Endodermal cell (in vitro differentiated cells): Measurements from ENCODE around the gene ENG. TPM values are rescaled to one million over a fixed set of nuclear protein-coding genes. Genes with fewer than 3 reads are reported as not detected.

Source experiments
- DNase-seq: peaks from one replicate; pipeline ENCODE4 v3.0.0-alpha.2; 2017
- H3K27ac ChIP-seq: 2 replicates; pipeline ENCODE4 v1.5.1; 2013; ENCODE audit warnings: mild to moderate bottlenecking, low read depth, low read length, moderate library complexity
- H3K27me3 ChIP-seq: 2 replicates; pipeline ENCODE4 v1.6.1; 2013; ENCODE audit warnings: mild to moderate bottlenecking, low read length, moderate library complexity; ENCODE audit not compliant: insufficient read depth, control insufficient read depth, poor library complexity, severe bottlenecking
- H3K36me3 ChIP-seq: 2 replicates; pipeline ENCODE4 v1.7.0; 2013; ENCODE audit warnings: mild to moderate bottlenecking, low read length, moderate library complexity; ENCODE audit not compliant: control insufficient read depth, insufficient read depth
- H3K4me1 ChIP-seq: one replicate; pipeline ENCODE4 v1.7.0; 2013; ENCODE audit warnings: low read length; ENCODE audit not compliant: control insufficient read depth, insufficient read depth
- H3K4me3 ChIP-seq: 2 replicates; pipeline ENCODE4 v1.5.1; 2013; ENCODE audit warnings: mild to moderate bottlenecking, low read length, moderate library complexity
- H3K9ac ChIP-seq: 2 replicates; pipeline ENCODE4 v1.6.1; 2013; ENCODE audit warnings: mild to moderate bottlenecking, low read length, moderate library complexity; ENCODE audit not compliant: poor library complexity, severe bottlenecking; ENCODE audit errors: extremely low read depth
- H3K9me3 ChIP-seq: 2 replicates; pipeline ENCODE4 v1.6.1; 2013; ENCODE audit warnings: mild to moderate bottlenecking, low read length, moderate library complexity; ENCODE audit not compliant: control insufficient read depth
- H3K27ac Mint-ChIP-seq: 2 replicates; pipeline ENCODE4 v1.8.0; 2020; ENCODE audit warnings: mixed read lengths
- H3K27me3 Mint-ChIP-seq: 2 replicates; pipeline ENCODE4 v1.8.0; 2021; ENCODE audit warnings: mild to moderate bottlenecking, mixed read lengths; ENCODE audit not compliant: insufficient read depth
- H3K36me3 Mint-ChIP-seq: 2 replicates; pipeline ENCODE4 v1.8.0; 2020; ENCODE audit warnings: low read depth, mixed read lengths
- H3K4me1 Mint-ChIP-seq: 2 replicates; pipeline ENCODE4 v1.8.0; 2020; ENCODE audit warnings: mixed read lengths
- H3K4me3 Mint-ChIP-seq: 2 replicates; pipeline ENCODE4 v1.8.0; 2020; ENCODE audit warnings: mild to moderate bottlenecking, moderate library complexity, mixed read lengths
- H3K9me3 Mint-ChIP-seq: 2 replicates; pipeline ENCODE4 v1.8.0; 2020; ENCODE audit warnings: mild to moderate bottlenecking, mixed read lengths
- WGBS, 2 experiments: methylation state at CpG; one replicate each; pipeline versions ENCODE4 v1.1.5 to v1.1.7; 2013; ENCODE audit warnings: missing lambda C conversion rate in 2 of 2, mixed read lengths in 1 of 2; ENCODE audit not compliant: insufficient coverage in 1 of 2, insufficient read length in 1 of 2; 5-methylcytosine and 5-hydroxymethylcytosine counted together
- total RNA-seq, 2 donors: library from RNA; stranded (reverse); fragmentation: NEBNext Ultra II Directional in 1 of 2; extraction: Animal tissue kit (Norgen Biotek cat#: 25700) in 1 of 2; gene quantifications; 2 replicates in 1 of 2; 3 replicates in 1 of 2; pipeline ENCODE4 v1.2.1, GENCODE V29; 2021
- TF ChIP-seq, protein P1 (sequence below): fragments of 200-600 bp; sonication (generic); conservative IDR thresholded peaks from 2 replicates; pipeline ENCODE4 v1.5.0; 2021; ENCODE audit warnings: antibody characterized with exemption, mild to moderate bottlenecking

The ENG gene
- total RNA-seq, 2 donors from 2014 or later = 2.2 to 2.4 TPM

- Histone ChIP-seq H3K4me3 (no peak overlapping the region), H3K27me3 (no peaks in the 10 kb centered on the region), H3K9me3 (no peaks in the 10 kb centered on the region), H3K36me3 (peaks cover 49% of the 10 kb centered on the region), H3K9ac (no peak overlapping the region), H3K27ac (peak overlapping the region; percentile 57), H3K4me1 (no peaks in the 10 kb centered on the region)
- Mint-ChIP-seq H3K9me3 (no peaks in the 10 kb centered on the region), H3K36me3 (peaks cover 36% of the 10 kb centered on the region), H3K27me3 (peaks cover 2% of the 10 kb centered on the region), H3K27ac (peak overlapping the region; percentile 86), H3K4me3 (no peak overlapping the region), H3K4me1 (no peaks in the 10 kb centered on the region)
- 88 to 96% methylated on average over 5 to 8 of the region's 8 CpGs for WGBS, 2 experiments
- DNase-seq = no peak
- TF ChIP-seq, protein P1, sequence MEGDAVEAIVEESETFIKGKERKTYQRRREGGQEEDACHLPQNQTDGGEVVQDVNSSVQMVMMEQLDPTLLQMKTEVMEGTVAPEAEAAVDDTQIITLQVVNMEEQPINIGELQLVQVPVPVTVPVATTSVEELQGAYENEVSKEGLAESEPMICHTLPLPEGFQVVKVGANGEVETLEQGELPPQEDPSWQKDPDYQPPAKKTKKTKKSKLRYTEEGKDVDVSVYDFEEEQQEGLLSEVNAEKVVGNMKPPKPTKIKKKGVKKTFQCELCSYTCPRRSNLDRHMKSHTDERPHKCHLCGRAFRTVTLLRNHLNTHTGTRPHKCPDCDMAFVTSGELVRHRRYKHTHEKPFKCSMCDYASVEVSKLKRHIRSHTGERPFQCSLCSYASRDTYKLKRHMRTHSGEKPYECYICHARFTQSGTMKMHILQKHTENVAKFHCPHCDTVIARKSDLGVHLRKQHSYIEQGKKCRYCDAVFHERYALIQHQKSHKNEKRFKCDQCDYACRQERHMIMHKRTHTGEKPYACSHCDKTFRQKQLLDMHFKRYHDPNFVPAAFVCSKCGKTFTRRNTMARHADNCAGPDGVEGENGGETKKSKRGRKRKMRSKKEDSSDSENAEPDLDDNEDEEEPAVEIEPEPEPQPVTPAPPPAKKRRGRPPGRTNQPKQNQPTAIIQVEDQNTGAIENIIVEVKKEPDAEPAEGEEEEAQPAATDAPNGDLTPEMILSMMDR = no peak
These were observed 61.3 kb downstream of the ENG start for GRCh38 chr9:127793093-127793708.

GRCh38 chr9:127792417-127793031, 61.9 kb downstream of the ENG start:
- no peaks in the 10 kb centered on the region for H3K4me1 ChIP-seq
- peaks cover 56% of the 10 kb centered on the region for H3K36me3 ChIP-seq
- no peak overlapping the region for H3K4me3 ChIP-seq
- peaks cover 40% of the 10 kb centered on the region for H3K36me3 Mint-ChIP-seq
- no peaks in the 10 kb centered on the region for H3K27me3 ChIP-seq
- H3K9ac ChIP-seq = no peak overlapping the region
- TF ChIP-seq, protein P1 = no peak
- peaks cover 1% of the 10 kb centered on the region for H3K27me3 Mint-ChIP-seq
- 92 to 95% methylated on average over 7 of the region's 7 CpGs for WGBS, 2 experiments
- peaks cover under 1% of the 10 kb centered on the region for H3K4me1 Mint-ChIP-seq
- H3K9me3 Mint-ChIP-seq = no peaks in the 10 kb centered on the region
- no peak overlapping the region for H3K4me3 Mint-ChIP-seq
- no peak overlapping the region for H3K27ac ChIP-seq
- no peaks in the 10 kb centered on the region for H3K9me3 ChIP-seq
- H3K27ac Mint-ChIP-seq = no peak overlapping the region
- no peak for DNase-seq

GRCh38 chr9:127791085-127791484, 63.4 kb downstream of the ENG start:
- peaks cover 51% of the 10 kb centered on the region for H3K36me3 Mint-ChIP-seq
- H3K4me1 ChIP-seq = no peaks in the 10 kb centered on the region
- no peaks in the 10 kb centered on the region for H3K9me3 Mint-ChIP-seq
- no peak overlapping the region for H3K9ac ChIP-seq
- no peak overlapping the region for H3K4me3 Mint-ChIP-seq
- no peak overlapping the region for H3K27ac ChIP-seq
- H3K4me1 Mint-ChIP-seq = peaks cover 6% of the 10 kb centered on the region
- H3K27ac Mint-ChIP-seq = no peak overlapping the region
- no peak for DNase-seq
- no peaks in the 10 kb centered on the region for H3K27me3 ChIP-seq
- no peaks in the 10 kb centered on the region for H3K27me3 Mint-ChIP-seq
- TF ChIP-seq, protein P1 = peak; percentile 51
- WGBS, 2 experiments = 96% methylated on average over 3 to 4 of the region's 4 CpGs
- H3K9me3 ChIP-seq = no peaks in the 10 kb centered on the region
- H3K4me3 ChIP-seq = no peak overlapping the region
- peaks cover 65% of the 10 kb centered on the region for H3K36me3 ChIP-seq
